Frontal cortex (tissue), 4 donors: ENCODE results near the gene ARHGAP15. TPM values are rescaled to one million over a fixed set of nuclear protein-coding genes. Genes with fewer than 3 reads are reported as not detected.

Source experiments
- DNase-seq, 2 donors: peaks; one replicate each; pipeline ENCODE4 v3.0.0; 2012; ENCODE audit warnings: low spot score in 2 of 2
- FAIRE-seq: peaks from 2 replicates; lab custom pipeline; 2012; peaks lifted over from hg19 to GRCh38; lab: Jason Lieb, UNC
- total RNA-seq: library from RNA; depleted of rRNA; stranded (reverse); fragments of >200 nt; gene quantifications from one replicate; pipeline ENCODE4 v1.2.3, GENCODE V29; 2014
- donor health status: control.
- donor health status: control.
- donor health status: control.

ARHGAP15 gene
- total RNA-seq, 1 donor from 2014 or later, result 19.2 TPM

DNA sequence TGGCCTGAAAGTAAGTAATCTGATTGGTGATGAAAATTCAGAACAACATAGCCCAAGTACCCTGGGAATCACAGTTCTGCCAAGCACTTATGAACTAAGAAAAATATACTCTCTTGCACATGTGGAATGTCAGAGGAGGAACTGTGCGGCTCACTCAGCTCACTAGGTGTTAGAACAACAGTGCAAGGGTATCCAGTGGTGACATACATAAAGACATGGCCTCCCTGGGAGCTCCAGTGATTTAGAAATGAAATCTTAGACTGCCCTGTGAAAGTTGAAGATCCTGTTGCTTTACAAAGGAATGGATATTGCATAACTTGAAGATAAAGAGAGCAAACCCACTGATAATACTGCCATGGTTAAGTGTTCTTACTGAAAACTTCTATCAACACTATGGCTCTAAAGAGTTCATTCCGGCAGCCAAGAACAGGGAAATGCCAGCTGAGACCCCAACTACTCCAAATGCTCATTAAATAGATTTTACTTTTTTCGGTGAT is 246.2 kb downstream of the ARHGAP15 start:
- DNase-seq (no peak), FAIRE-seq (no peak)

DNA sequence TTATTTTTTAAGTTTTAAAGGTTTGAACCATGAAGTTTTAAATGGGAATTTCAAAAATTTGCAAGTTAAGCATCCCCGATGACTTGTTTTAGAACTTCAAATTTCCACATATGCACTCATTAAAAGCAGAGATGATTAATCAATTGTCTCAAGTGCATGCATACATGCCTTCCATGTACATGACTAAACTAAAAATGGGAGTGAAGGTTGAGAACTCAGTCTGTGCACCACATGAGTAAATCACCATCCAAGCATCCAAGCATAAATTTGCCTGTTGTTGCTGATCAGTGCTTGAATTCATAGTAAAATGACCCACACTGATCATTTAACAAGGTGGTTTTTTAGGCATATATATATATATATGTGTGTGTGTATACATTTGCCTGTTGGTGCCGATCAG is 249.8 kb downstream of the ARHGAP15 start:
- FAIRE-seq (no peak), DNase-seq (no peak)

DNA sequence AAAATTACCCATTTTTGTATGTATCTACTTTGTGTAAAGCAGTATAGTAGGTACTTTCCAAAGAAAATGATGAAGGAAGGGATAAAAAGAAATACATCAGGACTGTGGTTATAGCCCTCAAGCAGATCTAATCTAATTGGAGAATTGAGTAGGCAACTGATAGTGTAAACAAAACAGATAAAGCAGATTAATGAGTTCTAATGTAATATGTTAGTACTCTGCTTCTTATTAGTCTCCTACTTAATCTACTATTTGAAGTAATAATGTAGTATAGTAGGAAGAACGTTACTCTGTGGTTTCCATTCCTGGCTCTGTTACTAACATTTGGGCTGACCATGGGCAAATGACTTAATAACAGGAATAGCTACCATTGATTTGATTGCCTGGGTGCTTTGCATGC is 250.7 kb downstream of the ARHGAP15 start:
- no peak for FAIRE-seq
- no peak for DNase-seq

DNA sequence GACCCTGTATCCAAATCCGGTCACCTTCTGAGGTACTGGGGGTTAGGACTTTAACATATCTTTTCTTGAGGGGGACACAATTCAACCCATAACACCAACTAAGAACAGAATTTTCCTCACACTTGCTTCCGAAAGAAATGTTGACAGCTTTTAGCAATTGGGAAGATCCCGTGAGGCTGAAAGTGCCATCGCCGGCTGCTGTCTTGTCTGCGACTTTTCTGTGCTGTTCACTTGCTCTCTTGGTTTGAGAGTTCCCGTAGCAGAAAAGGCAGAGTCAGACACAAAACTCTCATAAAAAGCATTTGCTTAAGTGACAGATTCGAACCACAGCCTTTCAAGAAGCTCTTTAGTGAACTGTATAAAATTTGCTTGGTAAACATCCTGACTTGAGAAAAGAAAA is 253.4 kb downstream of the ARHGAP15 start:
- DNase-seq (no peak), FAIRE-seq (no peak)

DNA sequence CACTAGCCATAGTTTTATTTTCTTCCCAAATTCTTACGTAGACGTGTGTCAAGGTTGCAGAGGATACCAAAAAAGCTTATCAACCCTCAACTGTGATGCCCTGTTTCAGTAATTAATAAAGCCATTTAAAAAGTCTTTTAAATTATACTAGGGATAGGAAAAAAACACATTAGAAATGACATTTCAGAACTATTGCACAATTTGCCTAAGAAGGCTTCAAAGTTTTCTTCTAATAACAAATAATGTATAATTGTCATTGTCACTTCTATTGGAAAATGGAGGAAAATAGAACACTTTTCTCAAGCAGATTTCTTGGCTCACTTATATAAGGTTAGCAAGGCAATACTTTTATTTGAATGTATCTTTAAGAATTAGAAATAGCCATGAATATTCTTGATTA is 253.8 kb downstream of the ARHGAP15 start:
- DNase-seq (no peak), FAIRE-seq (no peak)

DNA sequence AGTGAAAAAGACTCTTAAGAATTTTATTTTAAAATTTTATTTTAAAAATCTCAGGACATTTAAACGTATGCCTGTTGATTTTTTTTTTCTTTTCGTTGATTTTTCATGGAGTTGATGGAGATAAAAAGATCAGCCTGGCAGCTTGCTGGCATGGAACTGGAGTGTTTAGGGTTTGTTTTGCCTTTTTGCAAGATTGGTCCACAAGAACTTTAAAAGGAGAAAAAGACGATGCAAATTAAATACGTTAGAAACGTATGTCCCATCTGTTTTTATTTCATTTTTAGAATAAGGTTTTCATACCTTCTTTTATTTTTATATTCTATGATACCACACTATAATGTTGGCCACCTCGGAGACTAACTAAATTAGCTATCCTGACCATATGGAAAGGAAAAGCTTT is 254.9 kb downstream of the ARHGAP15 start:
- no peak for DNase-seq

DNA sequence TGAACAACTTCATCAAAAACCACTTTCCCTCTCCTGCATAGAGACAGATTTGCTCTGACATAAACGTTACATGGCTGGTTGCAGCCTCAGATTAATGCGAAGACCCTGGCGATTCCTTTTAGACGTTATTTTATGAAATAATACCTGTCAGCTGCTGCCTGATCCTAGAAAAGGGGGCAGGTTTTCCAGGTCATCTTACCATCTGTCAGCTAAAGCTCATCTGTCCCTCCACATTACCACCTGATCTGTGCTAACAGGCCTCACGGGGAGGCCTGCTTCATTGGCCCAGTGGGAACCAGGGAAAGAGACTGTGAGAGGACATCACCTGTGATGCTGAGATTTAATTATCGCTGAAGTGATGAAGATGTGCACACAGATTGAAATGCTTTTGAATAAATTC is 261.0 kb downstream of the ARHGAP15 start:
- FAIRE-seq (no peak), DNase-seq (no peak)

More for the DNA sequence above, 254.9 kb downstream of the ARHGAP15 start:
- no peak for FAIRE-seq

DNA sequence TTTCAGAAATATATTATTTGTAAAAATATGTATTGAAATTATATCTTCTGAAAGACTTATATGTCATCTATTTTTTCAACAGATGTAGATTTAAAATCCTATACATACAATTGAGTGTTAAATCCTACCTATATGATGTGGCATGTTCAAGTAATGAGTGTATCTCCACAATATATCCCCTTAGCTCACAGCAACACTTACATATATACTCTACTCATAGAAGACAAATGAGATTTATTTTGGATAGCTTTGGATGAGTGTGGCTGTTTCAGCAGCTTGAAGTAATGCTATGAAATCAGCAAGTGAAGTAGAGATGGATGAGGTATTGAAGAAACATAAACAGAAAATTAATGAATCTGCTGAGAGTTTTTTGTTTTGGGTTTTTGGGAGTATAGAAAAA is 263.1 kb downstream of the ARHGAP15 start:
- no peak for DNase-seq
- FAIRE-seq, result no peak

DNA sequence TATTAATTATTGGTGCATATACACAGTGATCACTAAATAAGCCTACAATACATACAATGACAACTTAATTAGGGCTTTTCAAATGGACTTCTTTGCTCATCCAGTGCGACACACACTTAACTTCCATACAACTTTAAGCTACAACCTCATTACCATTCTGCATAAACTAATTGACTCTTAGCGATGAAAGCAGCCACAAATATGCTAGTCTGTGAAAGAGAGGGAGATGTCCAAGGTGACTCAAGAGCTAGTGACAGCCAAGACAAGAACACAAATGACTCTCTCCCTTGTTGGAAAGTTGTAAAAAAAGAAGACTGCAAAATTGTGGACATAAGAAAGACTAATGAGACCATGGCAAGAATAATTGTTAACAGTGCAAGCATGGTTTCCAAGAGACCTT is 264.8 kb downstream of the ARHGAP15 start:
- DNase-seq (no peak), FAIRE-seq (no peak)

DNA sequence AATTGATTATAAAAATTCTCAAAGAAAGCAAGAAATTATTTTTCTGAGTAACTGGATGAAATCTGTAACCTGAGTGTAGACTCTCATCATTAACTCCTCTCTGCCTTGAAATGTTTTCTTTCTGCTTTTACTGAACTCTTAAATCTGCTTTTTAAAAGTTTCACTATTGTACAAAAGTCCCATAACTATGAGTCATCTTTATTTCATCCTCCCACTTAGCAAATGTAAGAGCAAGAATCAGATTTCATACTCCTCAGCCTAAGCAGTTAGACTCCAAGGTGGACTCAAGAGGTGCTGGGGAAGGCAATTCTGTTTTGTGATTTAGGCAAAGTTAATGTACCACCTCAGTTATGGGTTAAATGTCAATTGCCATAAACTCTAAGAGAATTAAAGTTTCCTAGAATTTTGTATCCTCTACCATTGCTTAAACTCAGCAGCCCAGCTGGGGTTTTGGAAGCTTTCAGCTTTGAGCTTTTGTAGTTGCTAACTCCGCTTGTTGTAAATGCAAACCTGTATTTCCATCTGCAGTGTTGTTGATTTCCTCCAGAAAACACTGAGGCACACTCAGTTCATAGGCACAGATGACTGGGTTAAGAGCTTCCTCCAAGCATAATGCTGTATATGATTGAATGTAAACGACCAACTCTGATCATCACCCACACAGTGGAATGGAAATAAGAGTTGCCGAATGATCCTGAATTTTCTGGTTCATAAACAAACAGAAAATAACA is 268.8 kb downstream of the ARHGAP15 start:
- no peak for DNase-seq
- no peak for FAIRE-seq

DNA sequence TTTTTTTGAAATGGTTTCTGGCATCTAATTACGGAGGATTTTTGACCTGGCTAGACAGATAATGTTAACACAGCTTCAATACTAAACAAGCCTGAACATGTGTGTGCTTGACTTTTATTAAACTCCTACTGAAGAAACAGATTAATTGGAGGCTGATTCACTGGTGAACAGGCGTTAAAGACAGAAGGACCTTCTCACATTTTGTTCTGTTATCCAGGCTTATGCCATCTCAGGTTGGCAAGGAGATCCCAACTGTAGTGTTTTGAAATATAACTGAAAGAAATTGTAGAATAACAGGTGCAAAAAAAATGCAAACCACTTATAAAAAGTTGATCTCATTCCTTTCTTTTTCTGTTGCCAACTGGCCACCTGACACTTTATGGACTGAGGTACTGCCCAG is 269.6 kb downstream of the ARHGAP15 start:
- no peak for DNase-seq
- no peak for FAIRE-seq

DNA sequence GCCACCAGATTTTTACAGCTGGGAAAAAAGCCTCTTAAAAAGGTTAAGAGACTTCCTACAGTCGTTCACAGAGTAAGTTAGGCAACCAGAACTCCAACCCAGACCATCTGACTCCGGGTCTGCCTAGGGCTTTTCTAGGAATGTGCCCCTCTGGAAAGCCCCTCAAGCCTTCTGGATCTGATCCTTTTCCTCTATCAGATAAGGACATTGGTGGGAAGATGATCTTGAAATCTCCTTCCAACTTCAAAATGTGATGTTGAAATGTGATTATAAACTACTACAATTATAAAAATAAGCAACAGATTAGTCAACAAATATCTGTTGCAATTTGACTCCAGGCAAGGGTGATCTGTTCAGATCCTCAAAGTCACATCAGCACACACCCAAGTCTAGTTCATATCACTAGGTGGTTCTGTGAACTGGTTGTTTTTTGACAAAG is 270.4 kb downstream of the ARHGAP15 start:
- FAIRE-seq (no peak), DNase-seq (no peak)

DNA sequence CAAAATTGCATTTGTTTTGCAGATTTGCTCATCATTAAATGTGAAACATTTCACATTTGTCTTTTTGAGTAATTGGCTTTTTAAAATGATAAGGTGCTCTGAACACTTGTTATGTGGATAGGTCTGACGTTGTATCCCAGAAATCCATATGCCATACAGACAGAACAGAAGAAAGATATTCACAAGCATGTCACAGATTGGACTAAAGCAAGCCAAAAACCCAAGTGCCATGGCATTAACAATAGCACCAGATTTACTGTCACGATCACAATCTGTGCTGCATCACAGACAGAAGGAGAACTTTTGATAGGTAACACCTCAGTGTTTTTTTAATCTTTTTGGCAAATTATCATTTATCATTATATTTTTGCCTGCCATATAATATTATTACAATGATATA is 272.6 kb downstream of the ARHGAP15 start:
- FAIRE-seq, result no peak
- DNase-seq, result no peak

DNA sequence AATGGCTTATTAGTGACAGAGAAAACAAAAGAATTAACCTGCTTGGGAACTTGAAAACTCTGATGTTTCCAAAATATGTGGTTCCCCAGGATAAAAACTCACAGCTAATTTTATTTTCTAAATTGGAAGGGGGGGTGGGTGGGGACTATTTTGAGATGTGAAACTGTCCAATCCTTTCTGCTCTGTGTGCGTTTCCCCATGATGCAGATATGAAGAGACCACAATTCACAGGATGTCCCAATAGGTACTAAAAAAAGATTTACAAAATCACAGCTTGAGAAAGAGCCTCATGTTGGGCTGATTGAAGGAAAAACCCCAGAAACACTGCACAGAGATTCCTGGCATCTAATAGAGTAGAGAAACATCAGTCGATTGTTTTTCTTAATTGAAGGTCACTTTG is 273.2 kb downstream of the ARHGAP15 start:
- no peak for DNase-seq
- no peak for FAIRE-seq

DNA sequence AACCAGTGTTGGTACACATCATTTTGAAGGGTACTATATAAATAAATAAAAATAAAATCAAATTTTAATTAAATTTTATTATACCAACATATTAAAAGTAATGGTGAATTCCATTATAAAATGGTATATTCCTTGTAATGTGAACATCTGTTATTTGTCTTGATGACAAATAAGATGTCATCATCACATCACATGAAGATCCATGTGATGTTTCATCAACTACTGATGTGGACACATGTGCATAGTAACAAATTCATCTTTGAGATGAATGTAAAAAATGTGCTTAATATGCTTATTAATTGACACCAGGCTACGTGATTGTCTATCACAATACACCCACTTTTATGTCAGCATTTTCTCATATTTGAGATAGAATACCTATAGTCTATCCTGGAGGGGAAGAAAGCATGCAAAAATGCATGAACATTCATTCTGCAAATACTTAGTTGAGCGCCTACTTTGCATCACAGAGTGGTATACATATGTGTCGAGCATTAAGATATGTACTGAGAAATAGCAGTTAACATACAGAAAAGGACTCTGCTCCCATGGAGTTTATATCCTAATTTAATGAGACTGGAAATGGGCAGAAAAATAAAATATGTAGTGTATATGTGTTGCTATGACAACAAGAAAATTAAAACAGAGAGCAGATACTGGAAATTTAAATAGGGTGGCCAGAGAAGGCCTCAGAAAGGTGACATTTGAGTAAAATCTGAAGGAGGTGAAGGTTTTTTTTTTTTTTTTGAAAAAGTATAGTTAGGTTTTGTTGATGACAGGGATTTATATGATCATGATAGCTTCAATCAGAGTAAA is 281.1 kb downstream of the ARHGAP15 start:
- DNase-seq (no peak), FAIRE-seq (peak; percentile 55)

DNA sequence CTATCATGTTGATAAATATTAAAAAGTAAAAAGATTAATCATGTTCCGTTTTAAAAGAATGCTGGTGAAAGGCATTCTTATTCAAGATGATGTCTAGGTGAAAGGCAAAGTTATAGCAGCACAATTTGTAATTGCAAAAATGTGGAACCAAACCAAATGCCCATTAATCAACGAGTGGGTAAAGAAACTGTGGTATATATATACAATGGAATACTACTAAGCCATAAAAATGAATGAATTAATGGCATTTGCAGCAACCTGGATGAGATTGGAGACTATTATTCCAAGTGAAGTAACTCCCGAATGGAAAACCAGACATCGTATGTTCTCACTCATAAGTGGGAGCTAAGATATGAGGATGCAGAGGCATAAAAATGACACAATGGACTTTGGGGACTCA is 286.4 kb downstream of the ARHGAP15 start:
- FAIRE-seq, result no peak
- no peak for DNase-seq

DNA sequence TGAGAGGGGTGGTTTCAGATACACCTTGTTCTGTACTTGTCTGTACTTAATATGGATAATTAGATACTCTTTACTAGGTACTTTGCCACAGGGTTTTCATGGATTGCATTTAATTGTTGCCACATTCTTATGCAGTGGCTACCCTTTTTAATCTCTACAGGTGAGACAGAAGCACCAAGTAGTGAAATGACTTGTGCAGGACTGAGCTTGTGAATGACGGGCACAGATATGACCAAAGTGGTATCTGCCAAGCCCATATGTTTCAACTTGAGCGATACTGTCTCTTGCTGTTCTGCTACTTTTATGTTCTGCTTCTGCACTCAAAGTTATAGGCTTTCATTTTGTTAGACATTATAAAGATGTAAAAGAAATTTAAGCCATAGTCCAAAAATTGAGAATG is 288.2 kb downstream of the ARHGAP15 start:
- DNase-seq (no peak), FAIRE-seq (no peak)

DNA sequence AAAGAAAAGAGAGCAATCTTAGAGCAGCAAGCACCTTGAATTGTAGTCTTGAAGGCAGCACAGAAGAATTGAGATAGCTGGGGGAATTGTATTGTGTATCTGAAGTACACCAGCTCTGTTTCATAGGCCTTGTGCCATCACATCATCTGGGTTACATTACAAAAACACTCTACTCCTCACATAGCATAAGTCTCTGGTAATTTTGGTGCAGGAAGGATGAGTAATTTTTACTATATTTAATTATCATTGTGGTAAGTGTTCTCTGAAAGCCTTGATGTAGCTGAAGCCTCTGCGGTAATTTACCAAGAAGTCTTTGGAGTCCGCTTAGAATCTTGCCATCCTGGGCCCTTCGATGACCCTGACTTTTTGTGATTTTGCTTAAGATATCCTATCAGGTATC is 291.1 kb downstream of the ARHGAP15 start:
- FAIRE-seq (no peak), DNase-seq (no peak)

DNA sequence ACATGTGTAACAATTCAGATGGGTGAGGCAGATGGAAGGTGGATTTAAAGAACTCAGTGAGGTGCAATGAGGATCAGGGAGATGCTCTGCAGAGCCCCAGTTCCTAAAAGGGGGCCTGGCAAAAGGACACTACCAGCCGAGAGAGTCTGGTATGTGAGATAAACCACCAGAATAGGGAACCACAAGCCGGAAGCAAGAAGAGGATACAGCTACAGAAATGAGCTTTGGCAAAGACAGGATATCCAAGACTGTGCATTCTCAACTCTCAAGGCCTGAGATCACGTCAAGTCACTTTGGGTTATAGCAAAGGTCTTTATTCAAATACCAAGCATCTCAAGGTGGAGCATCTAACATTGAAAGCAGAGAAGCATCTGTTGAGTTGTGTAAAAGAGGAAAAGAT is 293.5 kb downstream of the ARHGAP15 start:
- FAIRE-seq (no peak), DNase-seq (no peak)

DNA sequence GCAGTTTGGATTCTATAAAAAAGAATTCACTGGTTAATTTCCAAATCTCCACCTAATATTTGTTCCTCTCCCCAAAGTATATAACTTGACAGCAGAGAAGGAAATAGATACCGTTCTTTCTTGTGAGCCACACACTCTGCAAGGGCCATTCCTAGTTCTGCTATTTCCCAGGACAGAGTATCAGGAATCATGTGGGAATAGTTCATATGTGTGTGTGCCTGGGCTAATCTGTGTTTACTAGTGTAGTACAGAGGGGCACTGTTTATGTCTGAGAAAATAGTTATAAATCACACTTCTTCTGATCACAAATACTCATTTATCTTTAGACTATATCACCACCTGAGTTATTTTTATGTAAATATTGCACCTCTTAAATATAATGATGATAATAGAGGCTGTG is 296.7 kb downstream of the ARHGAP15 start:
- DNase-seq, result no peak
- FAIRE-seq, result no peak

DNA sequence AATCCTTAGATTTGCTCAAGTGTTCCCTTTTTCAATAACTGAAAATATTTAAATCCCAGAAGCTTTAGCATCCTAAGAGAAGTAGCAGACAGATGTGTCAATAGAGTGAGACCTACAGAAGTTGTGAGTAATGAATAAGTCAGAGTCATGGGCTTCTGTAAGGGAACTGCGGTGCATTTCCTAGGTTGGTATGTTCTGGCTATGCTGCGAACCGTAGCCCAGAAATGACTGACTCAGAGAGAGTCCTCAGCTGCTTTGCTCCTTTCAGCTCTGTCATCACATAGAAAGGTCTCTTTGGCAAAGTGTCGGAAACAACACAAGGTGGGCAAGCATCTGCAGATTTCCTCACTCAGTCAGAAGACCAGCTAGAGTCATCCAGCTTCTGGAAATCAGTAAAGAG is 297.1 kb downstream of the ARHGAP15 start:
- DNase-seq (no peak), FAIRE-seq (no peak)
